Stimulated activated CD4-positive, alpha-beta T cell treated with anti-CD3 and anti-CD28 coated beads, TNF-alpha, amount 100 ng/mL, for 1 hour (primary cell): ENCODE results near the gene CRTC2.

Experiments
- DNase-seq, 3 donors: peaks; one replicate each; pipeline ENCODE4 v3.0.0-alpha.2; 2020; ENCODE audit warnings: low read depth in 3 of 3, low spot score in 1 of 3

The CRTC2 gene

DNA sequence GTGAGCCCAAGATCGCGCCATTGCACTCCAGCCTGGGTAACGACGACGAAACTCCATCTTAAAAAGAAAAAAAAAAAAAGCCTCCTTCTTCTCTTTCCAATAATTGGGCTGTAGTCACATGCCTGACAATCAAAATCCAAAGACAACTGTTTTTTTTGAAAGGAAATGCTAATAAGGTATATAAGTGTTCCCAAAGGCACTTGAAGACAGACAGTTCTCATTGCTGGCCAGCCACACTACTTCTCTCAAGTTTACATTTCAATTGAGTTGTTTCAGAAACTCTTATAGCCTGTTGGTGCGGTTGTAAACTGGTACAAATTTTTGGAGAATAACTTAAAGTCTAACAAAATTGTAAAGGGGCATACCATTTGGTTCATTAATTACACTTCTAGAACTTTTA is 58.9 kb downstream of the CRTC2 start:
- DNase-seq, result no peak
